ACHN (cell line): ENCODE results near the gene PCP4L1.

Source experiments
- DNase-seq: peaks from one replicate; pipeline ENCODE4 v3.0.0-alpha.2; 2015
- in situ Hi-C: cut with HindIII; loops from 2 replicates; pipeline ENCODE4 v1.10.0; 2017; ENCODE audit warnings: low sequenced_read_pairs, low pct_ligation_motif_present, low pct_unique_long_range_greater_than_20kb

Gene PCP4L1

DNA sequence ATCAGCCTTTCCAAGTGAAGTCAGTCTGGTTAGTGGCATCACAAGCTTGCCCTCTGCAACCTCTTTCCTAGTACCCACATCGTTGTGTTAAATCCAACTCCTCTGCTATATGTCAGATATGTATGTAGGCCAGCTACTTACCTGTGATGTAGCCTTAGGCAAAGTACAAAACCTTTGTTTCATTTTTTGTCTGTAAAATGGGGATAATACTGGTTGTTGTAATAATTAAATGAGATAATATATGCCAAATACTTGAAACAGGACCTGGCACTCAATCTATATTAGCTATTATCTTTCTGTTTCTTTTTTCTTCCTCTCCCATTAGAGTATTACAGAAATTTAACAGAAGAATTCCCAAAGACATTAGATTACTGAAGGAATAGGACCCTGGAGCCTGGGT is 1.2 kb downstream of the PCP4L1 start:
- in situ Hi-C loops, result no loop called here
- no peak for DNase-seq

- no peak for DNase-seq
- in situ Hi-C loops, result no loop called here
Measured at GRCh38 chr1:161260376-161261260, 2.1 kb downstream of the PCP4L1 start.

DNA sequence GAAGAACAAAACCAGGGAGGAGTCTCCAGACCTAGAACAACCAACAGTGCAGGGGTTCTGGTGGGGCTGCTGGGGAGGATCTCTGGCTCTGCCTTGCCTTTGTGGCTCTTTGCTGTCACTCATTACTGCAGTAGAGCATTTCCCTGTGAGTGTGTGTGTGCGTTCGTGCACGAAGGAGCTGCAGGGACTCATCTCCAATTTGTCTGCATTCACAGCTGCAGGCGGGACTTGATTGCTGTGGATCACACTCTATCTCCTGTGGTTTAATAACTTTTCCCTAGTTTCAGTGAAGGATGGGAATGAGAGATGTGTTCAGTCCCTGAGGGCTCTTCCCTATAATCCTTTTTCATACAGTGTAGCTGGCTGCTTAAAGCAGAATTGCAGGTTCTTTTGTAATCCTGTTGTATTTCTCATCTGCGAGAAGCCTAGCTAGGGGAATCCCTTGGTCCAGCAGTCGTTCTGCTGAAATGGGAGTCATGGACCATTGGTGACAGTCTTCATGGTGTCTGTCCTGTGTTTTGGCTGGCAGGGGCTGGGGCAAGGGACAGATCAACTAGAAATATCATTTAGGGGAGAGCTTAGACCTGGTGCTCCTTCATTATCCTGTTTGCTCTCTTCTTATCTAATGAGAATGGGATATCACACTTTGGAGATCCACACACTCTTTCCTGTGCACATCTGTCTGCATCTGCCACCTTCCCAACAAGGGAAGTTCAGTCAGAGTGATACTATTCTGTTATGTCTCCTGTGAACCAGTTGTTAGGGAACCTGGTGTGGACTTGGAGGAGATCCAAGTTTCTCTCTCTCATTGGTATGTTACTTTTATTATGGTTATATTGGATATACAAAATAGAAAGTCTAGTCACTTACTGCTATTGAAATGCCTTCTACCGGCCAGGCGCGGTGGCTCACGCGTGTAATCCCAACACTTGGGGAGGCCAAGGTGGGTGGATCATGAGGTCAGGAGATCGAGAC is 3.0 kb downstream of the PCP4L1 start:
- peak; percentile 42 for DNase-seq
- in situ Hi-C loops, result no loop called here

- in situ Hi-C loops, result no loop called here
- DNase-seq, result peak; percentile 64
Measured at GRCh38 chr1:161265305-161265704, 6.8 kb downstream of the PCP4L1 start.

- DNase-seq, result peak; percentile 77
- in situ Hi-C loops, result no loop called here
Measured at GRCh38 chr1:161266202-161266601, 7.7 kb downstream of the PCP4L1 start.

GRCh38 chr1:161266836-161267235 is 8.3 kb downstream of the PCP4L1 start:
- no peak for DNase-seq
- in situ Hi-C loops, result no loop called here

GRCh38 chr1:161267321-161267720 is 8.8 kb downstream of the PCP4L1 start:
- DNase-seq, result no peak
- in situ Hi-C loops, result no loop called here

DNA sequence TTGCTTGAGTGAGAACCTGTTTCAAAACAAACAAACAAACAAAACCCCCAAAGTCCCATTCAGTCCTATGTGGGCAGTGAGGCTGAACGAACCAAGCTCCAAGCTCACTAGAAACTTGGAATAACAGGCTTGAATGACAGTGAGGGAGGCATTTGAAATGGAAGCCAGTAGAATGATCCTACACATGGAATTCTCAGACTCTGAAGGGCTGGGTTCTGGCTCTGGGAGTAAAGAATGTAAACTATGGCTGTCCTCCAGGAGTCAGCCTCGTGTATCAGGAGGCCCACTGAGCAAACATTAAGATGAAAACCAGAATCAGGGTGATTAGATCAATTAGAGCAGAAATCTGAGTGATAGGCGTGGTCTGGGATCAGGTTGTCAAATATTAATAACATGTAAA is 14.9 kb downstream of the PCP4L1 start:
- no peak for DNase-seq
- in situ Hi-C loops, result no loop called here

- in situ Hi-C loops, result no loop called here
- DNase-seq, result no peak
Measured at GRCh38 chr1:161274874-161275273, 16.3 kb downstream of the PCP4L1 start.

DNA sequence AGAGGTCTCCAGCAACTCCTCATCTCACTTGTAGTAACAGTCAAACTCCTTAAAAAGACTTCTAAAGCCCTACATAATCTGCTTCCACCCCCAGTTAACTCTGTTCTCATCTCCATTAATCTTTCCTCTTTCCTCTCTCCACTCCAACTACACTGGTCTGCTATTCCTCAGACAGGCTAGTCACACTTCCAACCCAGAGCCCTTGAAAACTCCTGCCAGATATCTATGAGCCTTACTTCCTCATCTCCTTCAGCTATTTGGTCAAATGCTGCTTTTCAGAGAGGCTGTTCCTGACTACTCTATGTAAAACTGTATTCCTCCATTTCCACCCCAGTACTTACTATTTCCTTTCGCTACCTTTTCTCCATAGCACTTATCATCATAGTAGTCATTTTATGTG is 24.4 kb downstream of the PCP4L1 start:
- no peak for DNase-seq
- in situ Hi-C loops, result no loop called here

- in situ Hi-C loops, result no loop called here
- DNase-seq, result no peak
Measured at GRCh38 chr1:161285113-161285512, 26.6 kb downstream of the PCP4L1 start.

- no peak for DNase-seq
- in situ Hi-C loops, result no loop called here
Measured at GRCh38 chr1:161285521-161285920, 27.0 kb downstream of the PCP4L1 start.

DNA sequence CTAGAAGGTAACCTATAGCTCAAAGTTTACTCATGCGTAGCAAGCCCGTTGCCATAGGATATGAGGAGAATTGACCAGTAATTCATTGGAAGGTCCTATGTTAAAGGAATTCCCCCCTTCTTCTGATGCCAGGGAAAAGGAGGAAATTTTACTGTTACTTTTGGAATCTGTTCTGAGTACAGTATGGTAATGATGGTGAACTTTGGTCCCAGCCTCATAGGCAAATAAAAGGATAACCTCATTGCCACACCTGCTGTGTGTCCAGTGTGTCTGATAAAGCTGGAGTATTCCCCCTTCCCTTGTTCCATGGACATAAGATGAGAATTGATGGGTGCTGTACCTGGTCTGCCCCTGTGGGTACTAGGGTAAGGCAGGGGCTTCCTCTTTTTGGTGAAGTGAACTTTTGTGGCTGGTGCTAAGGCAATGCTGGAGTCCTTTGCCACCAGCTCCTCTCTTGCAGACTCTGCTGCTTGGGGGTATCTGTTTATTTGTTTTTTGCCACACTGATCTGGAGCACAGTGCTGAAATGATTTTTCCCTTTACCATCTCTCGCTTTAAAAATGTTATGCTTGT is 29.0 kb downstream of the PCP4L1 start:
- DNase-seq, result no peak
- in situ Hi-C loops, result no loop called here

- DNase-seq, result no peak
- in situ Hi-C loops, result no loop called here
Measured at GRCh38 chr1:161290779-161291178, 32.2 kb downstream of the PCP4L1 start.

DNA sequence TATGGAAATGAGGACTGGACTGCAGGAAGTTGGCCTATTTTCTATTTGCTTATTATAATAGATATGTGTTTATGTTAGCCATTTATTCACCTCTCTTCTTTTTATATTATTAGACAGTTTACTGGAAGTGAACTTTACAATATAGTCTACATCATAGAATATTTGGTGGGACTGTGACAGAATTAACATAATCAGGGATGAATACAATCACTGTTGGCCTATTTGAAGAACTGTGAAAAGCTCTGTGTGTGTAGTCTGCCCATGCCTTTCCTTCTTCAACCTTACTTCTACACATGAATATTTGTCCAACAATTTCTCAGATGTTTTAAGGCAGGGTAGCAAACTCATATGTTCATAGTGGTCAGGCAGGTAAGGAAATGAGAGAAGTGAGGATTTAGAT is 38.9 kb downstream of the PCP4L1 start:
- no peak for DNase-seq
- in situ Hi-C loops, result no loop called here

- no peak for DNase-seq
- in situ Hi-C loops, result no loop called here
Measured at GRCh38 chr1:161298116-161298515, 39.6 kb downstream of the PCP4L1 start.

GRCh38 chr1:161299347-161299746 is 40.8 kb downstream of the PCP4L1 start:
- in situ Hi-C loops, result no loop called here
- no peak for DNase-seq

- no peak for DNase-seq
- in situ Hi-C loops, result loop anchor here (25.0 kb wide), 1 partner anchor 88 kb away; the partner anchor contains the start of genes APOA2, FCER1G and NDUFS2
Measured at GRCh38 chr1:161300478-161300877, 41.9 kb downstream of the PCP4L1 start.
